GM23248 (cell line): ENCODE data around the gene IFT25. TPM values are rescaled to one million over a fixed set of nuclear protein-coding genes. Genes with fewer than 3 reads are reported as not detected.

Experiments used
- DNase-seq: peaks from one replicate; pipeline ENCODE4 v3.0.0-alpha.2; 2015
- H2AFZ ChIP-seq: fragments of 200-600 bp; sonication (generic); 2 replicates; pipeline ENCODE4 v1.6.1; 2016; ENCODE audit warnings: antibody characterized with exemption
- H3F3A ChIP-seq: fragments of 200-600 bp; sonication (generic); 2 replicates; pipeline ENCODE4 v1.6.1; 2016; ENCODE audit warnings: mild to moderate bottlenecking, antibody characterized with exemption, mixed run types; ENCODE audit not compliant: insufficient read depth
- H3K27ac ChIP-seq: fragments of 200-600 bp; sonication (generic); 2 replicates; pipeline ENCODE4 v1.5.1; 2016; ENCODE audit warnings: mild to moderate bottlenecking
- H3K27me3 ChIP-seq: fragments of 200-600 bp; sonication (generic); replicated peaks from 2 replicates; pipeline ENCODE4 v1.6.1; 2016; ENCODE audit warnings: mild to moderate bottlenecking; ENCODE audit not compliant: insufficient read depth
- H3K36me3 ChIP-seq: fragments of 200-600 bp; sonication (generic); 2 replicates; pipeline ENCODE4 v1.6.1; 2016; ENCODE audit warnings: low read depth, mild to moderate bottlenecking
- H3K4me1 ChIP-seq: fragments of 200-600 bp; sonication (generic); 2 replicates; pipeline ENCODE4 v1.6.1; 2016; ENCODE audit warnings: mild to moderate bottlenecking; ENCODE audit not compliant: insufficient read depth
- H3K4me2 ChIP-seq: fragments of 200-600 bp; sonication (generic); one replicate; pipeline ENCODE4 v1.6.1; 2016; ENCODE audit warnings: mild to moderate bottlenecking; ENCODE audit not compliant: unreplicated experiment
- H3K4me3 ChIP-seq: fragments of 200-600 bp; sonication (generic); 2 replicates; pipeline ENCODE4 v1.5.1; 2016; ENCODE audit warnings: mild to moderate bottlenecking
- H3K79me2 ChIP-seq: fragments of 200-600 bp; sonication (generic); 2 replicates; pipeline ENCODE4 v1.6.1; 2016; ENCODE audit warnings: mild to moderate bottlenecking; ENCODE audit not compliant: insufficient read depth
- H3K9ac ChIP-seq: fragments of 200-600 bp; sonication (generic); 2 replicates; pipeline ENCODE4 v1.6.1; 2016; ENCODE audit warnings: mild to moderate bottlenecking
- H3K9me2 ChIP-seq: fragments of 200-600 bp; sonication (generic); 2 replicates; pipeline ENCODE4 v1.6.1; 2016; ENCODE audit warnings: mixed run types, mild to moderate bottlenecking, moderate library complexity; ENCODE audit not compliant: insufficient read depth
- H3K9me3 ChIP-seq: fragments of 200-600 bp; sonication (generic); one replicate; pipeline ENCODE4 v1.6.1; 2017; ENCODE audit warnings: low read depth
- H4K20me1 ChIP-seq: fragments of 200-600 bp; sonication (generic); 2 replicates; pipeline ENCODE4 v1.6.0; 2016; ENCODE audit not compliant: insufficient read depth
- EZH2 ChIP-seq: fragments of 200-600 bp; sonication (generic); IDR thresholded peaks from 2 replicates; pipeline ENCODE4 v1.6.1; 2018; ENCODE audit warnings: antibody characterized with exemption, mild to moderate bottlenecking; ENCODE audit not compliant: insufficient read depth, poor library complexity, severe bottlenecking
- EZH2phosphoT487 ChIP-seq: fragments of 200-600 bp; sonication (generic); IDR thresholded peaks from 2 replicates; pipeline ENCODE4 v1.6.1; 2018; ENCODE audit warnings: antibody characterized with exemption, moderate library complexity, mild to moderate bottlenecking, low read depth; ENCODE audit not compliant: insufficient read depth
- WGBS, 2 experiments: methylation state at CpG; one replicate each; pipeline ENCODE4 v1.1.6; 2015 to 2017; ENCODE audit warnings: low lambda C conversion rate in 2 of 2, low coverage in 1 of 2; ENCODE audit errors: missing lambda C conversion rate in 2 of 2; 5-methylcytosine and 5-hydroxymethylcytosine counted together
- in situ Hi-C: fragments of 300-500 bp; cut with MboI; formaldehyde crosslinking; loops from 2 replicates; pipeline ENCODE4 v1.15.0; 2020
- polyA plus RNA-seq: library from polyadenylated mRNA; unstranded; fragments of >200 nt; fragmentation: Nextera tagmentation; extraction: Ambion mirVana; gene quantifications from 2 replicates; pipeline ENCODE4 v1.2.1, GENCODE V29; 2016
- total RNA-seq: library from RNA; depleted of rRNA; stranded (reverse); fragments of >200 nt; shearing (Covaris generic); gene quantifications from 2 replicates; pipeline ENCODE4 v1.2.3, GENCODE V29; 2014

IFT25 gene
- total and polyA plus RNA-seq, 2 experiments from 2014 or later, result 18.4 to 65.2 TPM

- TF ChIP-seq EZH2phosphoT487, result no peak
- H3K79me2 ChIP-seq, result no peaks in the 10 kb centered on the region
- H3K9ac ChIP-seq, result no peak overlapping the region
- H3K36me3 ChIP-seq, result no peaks in the 10 kb centered on the region
- no peak overlapping the region for H3K27ac ChIP-seq
- H3K9me2 ChIP-seq, result no peaks in the 10 kb centered on the region
- no peak for DNase-seq
- no peak overlapping the region for H3K4me2 ChIP-seq
- in situ Hi-C loops, result no loop called here
- H3K4me1 ChIP-seq, result peaks cover 11% of the 10 kb centered on the region
- H3F3A ChIP-seq, result peaks cover 17% of the 10 kb centered on the region
- no peaks in the 10 kb centered on the region for H3K9me3 ChIP-seq
- H3K27me3 ChIP-seq, result no peaks in the 10 kb centered on the region
- no peak overlapping the region for H3K4me3 ChIP-seq
- H4K20me1 ChIP-seq, result no peaks in the 10 kb centered on the region
- 76 to 77% methylated on average over 7 of the region's 7 CpGs for WGBS, 2 experiments
- no peak overlapping the region for H2AFZ ChIP-seq
Measured at GRCh38 chr1:53902235-53903138, 43.0 kb downstream of the IFT25 start.

GRCh38 chr1:53899708-53900107 is 45.8 kb downstream of the IFT25 start:
- H4K20me1 ChIP-seq, result no peaks in the 10 kb centered on the region
- no peaks in the 10 kb centered on the region for H3K9me3 ChIP-seq
- H3K27me3 ChIP-seq, result no peaks in the 10 kb centered on the region
- no peak overlapping the region for H3K4me2 ChIP-seq
- TF ChIP-seq EZH2phosphoT487, result no peak
- no peak for TF ChIP-seq EZH2
- H3F3A ChIP-seq, result peaks cover 33% of the 10 kb centered on the region
- H3K9me2 ChIP-seq, result no peaks in the 10 kb centered on the region
- 78 to 88% methylated on average over 3 of the region's 3 CpGs for WGBS, 2 experiments
- no peak overlapping the region for H3K9ac ChIP-seq
- no peak overlapping the region for H2AFZ ChIP-seq
- no peak overlapping the region for H3K4me3 ChIP-seq
- no peaks in the 10 kb centered on the region for H3K36me3 ChIP-seq
- peaks cover 24% of the 10 kb centered on the region for H3K4me1 ChIP-seq
- no peaks in the 10 kb centered on the region for H3K79me2 ChIP-seq
- DNase-seq, result no peak
- no peak overlapping the region for H3K27ac ChIP-seq
- in situ Hi-C loops, result no loop called here

GRCh38 chr1:53899206-53899628 is 46.3 kb downstream of the IFT25 start:
- no peak overlapping the region for H3K27ac ChIP-seq
- H3K27me3 ChIP-seq, result no peaks in the 10 kb centered on the region
- no peaks in the 10 kb centered on the region for H3K9me2 ChIP-seq
- no peak overlapping the region for H2AFZ ChIP-seq
- H3K4me3 ChIP-seq, result no peak overlapping the region
- peaks cover 33% of the 10 kb centered on the region for H3F3A ChIP-seq
- in situ Hi-C loops, result no loop called here
- H3K4me1 ChIP-seq, result peaks cover 24% of the 10 kb centered on the region
- H3K79me2 ChIP-seq, result no peaks in the 10 kb centered on the region
- no peak overlapping the region for H3K9ac ChIP-seq
- no peaks in the 10 kb centered on the region for H3K36me3 ChIP-seq
- H4K20me1 ChIP-seq, result no peaks in the 10 kb centered on the region
- no peaks in the 10 kb centered on the region for H3K9me3 ChIP-seq
- H3K4me2 ChIP-seq, result no peak overlapping the region
- no peak for DNase-seq
- TF ChIP-seq EZH2phosphoT487, result no peak
- TF ChIP-seq EZH2, result no peak
- 6 to 12% methylated on average over 2 of the region's 2 CpGs for WGBS, 2 experiments

GRCh38 chr1:53896635-53897229 is 48.8 kb downstream of the IFT25 start:
- H3K4me2 ChIP-seq, result peak overlapping the region; percentile 52
- in situ Hi-C loops, result no loop called here
- no peaks in the 10 kb centered on the region for H3K9me3 ChIP-seq
- H2AFZ ChIP-seq, result peak overlapping the region; percentile 67
- no peaks in the 10 kb centered on the region for H3K79me2 ChIP-seq
- H3K9me2 ChIP-seq, result no peaks in the 10 kb centered on the region
- 0 to 2% methylated on average over 2 of the region's 2 CpGs for WGBS, 2 experiments
- H3K4me3 ChIP-seq, result 0 out of 2 replicates have a peak overlapping the region, but pooled peaks have one; percentile 5
- H4K20me1 ChIP-seq, result no peaks in the 10 kb centered on the region
- H3F3A ChIP-seq, result peaks cover 33% of the 10 kb centered on the region
- peak overlapping the region; percentile 24 for H3K9ac ChIP-seq
- peaks cover 24% of the 10 kb centered on the region for H3K4me1 ChIP-seq
- H3K36me3 ChIP-seq, result no peaks in the 10 kb centered on the region
- TF ChIP-seq EZH2phosphoT487 (no peak), EZH2 (no peak)
- peak overlapping the region; percentile 82 for H3K27ac ChIP-seq
- peak; percentile 91 for DNase-seq
- no peaks in the 10 kb centered on the region for H3K27me3 ChIP-seq
